Effector CD8-positive, alpha-beta T cell (primary cell): ENCODE data around the gene SPOPL.
"Not testable (repeated sequence)": the region's sequence is repeated elsewhere in the genome, so short reads cannot be mapped to it uniquely, and the experiment has no call there.

Experiments used
- DNase-seq: peaks from one replicate; lab custom pipeline; 2025; lab: John Stamatoyannopoulos, UW

The SPOPL gene

GRCh38 chr2:138494265-138494966 lies 7.2 kb upstream of the SPOPL start:
- no peak for DNase-seq

DNA sequence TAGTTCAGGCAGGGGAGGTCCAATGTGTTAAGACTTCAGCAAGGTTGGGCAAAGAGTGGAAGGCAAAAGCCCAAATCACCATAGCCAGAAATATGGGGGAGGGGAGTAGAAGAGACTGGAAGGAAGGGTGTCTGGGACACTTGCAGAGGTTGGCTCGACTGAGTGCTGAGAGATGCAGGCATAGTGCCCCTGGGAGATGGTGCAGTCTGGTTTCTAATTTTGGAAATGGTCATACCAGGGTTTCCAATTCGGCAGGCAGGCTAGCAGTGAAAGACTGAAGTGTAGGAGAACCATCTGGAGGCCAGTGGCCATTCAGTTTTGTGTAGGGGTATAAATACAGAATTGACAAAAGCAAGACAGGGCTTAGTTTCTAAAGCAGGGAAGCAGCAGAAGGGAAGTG lies 6.2 kb upstream of the SPOPL start:
- DNase-seq = no peak

GRCh38 chr2:138496096-138496651 lies 5.4 kb upstream of the SPOPL start:
- DNase-seq = no peak

DNA sequence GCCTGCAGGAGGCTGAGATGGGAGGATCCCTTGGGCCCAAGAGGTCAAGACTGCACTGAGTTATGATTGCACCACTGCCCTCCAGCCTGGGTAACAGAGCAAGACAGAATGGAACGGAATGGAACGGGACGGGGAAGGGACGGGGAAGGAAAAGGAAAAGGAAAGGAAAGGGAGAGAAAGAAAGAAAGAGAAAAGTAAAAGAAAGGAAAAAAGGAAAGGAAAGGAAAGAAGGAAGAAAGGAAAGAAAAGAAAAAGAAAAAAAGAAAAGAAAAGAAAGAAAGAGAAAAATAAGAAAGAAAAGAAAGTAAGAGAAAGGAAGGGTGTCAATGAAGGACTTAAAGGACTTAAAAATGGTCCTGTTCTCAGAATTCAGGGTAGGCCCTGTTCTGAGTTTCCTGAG lies 4.3 kb upstream of the SPOPL start:
- DNase-seq = no peak

DNA sequence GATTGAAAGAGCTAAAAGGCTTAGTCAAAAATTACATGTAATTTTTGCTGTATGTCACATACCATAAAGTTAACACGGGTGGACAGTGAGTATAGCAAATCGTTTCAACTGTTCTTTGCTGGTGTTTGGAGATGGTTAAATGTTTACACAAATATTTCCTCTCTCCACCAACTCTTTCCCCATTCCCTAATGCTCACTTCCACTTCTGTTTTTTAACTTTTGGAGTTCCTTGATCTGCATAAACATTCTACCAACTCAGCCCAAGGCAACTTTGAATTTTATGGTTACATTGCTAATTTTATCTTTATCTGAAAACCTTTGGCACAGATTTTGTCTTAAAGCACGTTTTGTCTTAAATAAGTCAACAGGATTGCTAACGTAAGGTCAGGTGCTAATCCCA lies 1.9 kb upstream of the SPOPL start:
- DNase-seq = no peak

DNA sequence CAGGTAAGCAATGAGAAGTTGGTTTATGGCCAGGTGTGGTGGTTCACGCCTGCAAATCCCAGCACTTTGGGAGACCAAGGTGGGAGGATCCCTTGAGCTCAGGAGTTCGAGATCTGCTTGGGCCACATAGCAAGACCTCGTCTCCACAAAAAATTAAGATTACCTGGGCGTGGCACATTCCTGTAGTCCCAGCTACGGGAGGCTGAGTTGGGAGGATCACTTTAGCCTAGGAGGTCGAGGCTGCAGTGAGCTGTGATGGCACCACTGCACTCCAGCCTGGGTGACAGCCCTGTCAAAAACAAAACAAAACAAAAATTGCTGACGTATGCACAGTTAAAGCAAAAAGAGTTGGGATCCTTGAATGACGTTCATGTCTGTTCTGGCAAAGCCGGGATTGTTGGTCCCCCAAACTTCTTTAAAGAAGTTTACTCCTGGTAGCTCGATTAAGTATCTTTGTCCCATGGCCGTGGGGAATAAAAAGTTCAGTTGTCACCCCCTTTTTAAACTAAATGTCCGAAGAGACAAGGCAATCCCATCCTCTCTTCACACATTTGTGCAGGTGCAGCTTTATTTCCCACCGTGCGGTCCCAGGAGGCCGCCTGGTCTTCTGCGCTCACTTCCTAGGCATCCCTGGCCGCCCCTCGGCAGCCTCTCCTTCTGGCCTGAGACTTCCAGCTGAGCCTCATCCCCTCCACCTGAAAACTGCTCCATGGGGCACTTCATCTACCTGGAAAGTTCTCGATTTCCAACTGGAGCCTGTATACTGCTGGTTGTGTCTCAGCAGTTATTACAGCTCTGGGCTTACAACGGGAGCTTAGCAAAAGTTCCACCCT lies 762 bp upstream of the SPOPL start:
- DNase-seq = no peak

DNA sequence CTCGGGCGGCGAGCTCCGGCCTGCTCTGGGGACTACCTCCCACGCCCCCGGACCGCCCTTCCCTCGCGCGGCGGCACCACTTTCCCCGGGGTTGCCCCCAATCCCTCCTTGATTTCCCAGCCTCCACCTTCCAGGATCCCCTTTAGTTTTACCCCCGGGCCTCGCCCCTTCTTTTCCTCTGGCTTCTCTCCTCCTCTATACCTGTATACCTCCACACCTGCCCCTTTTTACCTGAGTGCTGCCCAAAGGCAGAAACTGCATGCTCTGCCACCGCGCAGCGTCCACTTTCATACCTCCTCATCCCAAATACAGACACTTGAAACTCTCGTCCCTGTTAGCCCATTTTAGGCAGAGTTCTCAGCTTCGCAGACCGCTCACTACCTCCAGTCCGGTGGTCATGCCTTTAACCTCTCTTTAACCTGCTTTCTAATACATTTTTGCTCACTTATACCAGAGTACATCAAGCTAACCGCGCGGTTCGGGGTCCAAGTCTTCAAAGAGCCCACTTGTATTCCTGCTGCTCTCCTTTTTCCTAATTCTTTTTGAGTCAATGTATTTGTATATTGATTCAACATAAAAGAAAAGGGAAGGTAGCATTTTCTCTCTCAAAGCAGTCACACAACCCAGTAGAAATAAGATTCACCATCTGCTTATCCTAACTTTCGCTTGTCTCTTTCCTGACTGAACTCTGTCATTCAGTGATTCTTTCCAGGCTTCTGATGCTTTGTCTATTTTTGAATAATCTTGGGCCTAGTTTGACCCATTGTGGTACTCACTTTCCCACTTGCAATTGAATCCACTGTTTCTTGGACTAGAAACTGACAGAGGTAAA lies 901 bp downstream of the SPOPL start:
- DNase-seq = no peak

- DNase-seq = no peak
Measured at GRCh38 chr2:138503087-138503442, 1.5 kb downstream of the SPOPL start.

DNA sequence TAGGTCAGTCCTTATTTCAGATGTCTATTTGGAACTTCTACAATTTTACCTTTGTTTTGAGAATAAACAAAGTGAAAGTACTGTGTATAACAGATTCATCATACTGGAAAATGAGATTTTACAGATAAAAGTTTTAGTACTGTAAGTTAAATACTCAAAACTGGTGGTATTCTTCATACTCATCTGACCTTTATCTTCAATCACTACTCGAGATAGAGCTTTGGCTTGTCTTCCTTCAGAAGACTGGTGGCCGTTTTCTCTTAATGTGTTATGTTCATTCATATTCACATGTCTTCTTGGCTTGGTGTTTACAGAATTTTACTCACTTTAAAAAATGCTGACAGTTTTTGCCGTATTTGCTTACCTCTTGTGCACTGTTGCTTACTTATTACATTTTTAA lies 2.1 kb downstream of the SPOPL start:
- DNase-seq = no peak

DNA sequence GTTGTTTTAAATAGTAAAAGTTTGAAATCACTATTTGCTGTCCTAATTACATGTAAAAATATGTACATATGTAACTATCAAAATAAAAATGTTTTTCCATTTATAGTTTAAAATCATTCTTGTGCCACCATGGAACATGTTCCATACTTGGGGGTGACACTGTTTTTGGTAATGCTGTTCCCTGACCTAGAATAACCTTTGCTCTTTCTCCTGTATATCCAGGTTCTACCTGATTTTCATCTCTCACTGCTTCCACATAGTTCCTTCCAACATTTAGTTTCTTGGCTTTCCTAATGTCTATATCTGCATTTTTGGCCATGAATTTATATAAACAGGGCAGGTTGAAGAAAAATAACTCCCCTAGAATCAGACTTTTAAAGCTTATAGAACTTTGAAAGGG lies 2.5 kb downstream of the SPOPL start:
- DNase-seq = no peak

DNA sequence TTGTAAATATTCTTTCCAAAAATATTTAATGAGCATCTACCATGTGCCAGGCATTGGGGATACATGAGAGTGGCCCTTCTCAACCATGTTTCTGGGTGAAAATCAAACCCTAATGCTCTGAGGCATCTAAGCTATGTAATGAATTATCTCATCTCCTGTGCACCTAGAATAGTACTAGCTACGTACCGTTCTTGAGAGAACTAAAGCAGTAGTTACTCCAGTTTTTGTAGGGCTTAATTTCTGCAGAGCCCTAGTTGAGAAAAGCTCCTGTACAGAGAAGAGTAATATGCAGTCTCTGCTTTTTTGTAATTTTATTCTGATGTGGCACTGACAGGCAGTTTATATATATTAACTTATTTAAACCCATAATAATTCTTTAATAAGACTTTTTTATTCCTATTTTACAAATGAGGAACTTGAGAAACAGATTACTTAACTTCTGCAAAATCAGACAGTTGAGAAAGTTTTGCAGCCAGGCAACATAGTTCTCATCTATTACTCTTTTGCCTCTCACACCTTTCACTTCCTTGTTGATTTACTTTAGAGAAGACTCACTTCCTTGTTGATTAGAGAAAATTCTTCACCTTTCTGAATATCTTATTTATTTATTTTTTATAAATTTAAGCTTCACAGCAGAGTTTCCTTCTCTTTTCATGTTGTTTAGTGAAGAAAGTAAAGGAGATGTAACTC lies 3.1 kb downstream of the SPOPL start:
- DNase-seq = no peak

- DNase-seq = no peak
Measured at GRCh38 chr2:138507267-138507666, 5.7 kb downstream of the SPOPL start.

DNA sequence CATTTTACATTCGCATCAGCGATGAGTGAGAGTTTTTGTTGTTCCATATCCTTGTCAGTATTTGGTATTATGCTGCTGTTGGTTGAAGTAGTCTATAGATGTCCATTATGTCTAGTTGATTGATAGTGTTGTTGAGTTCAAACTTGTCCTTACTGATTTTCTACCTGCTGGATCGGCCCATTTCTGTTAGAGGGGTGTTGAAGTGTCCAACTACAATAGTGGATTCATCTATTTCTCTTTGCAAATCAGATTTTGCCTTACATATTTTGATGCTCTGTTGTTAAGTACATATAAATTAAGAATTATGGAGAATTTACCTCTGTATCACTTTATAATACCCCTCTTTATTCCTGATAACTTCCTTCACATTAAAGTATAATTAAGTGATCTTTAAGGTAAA lies 8.7 kb downstream of the SPOPL start:
- DNase-seq = no peak

- DNase-seq = no peak
Measured at GRCh38 chr2:138512672-138513071, 11.1 kb downstream of the SPOPL start.

DNA sequence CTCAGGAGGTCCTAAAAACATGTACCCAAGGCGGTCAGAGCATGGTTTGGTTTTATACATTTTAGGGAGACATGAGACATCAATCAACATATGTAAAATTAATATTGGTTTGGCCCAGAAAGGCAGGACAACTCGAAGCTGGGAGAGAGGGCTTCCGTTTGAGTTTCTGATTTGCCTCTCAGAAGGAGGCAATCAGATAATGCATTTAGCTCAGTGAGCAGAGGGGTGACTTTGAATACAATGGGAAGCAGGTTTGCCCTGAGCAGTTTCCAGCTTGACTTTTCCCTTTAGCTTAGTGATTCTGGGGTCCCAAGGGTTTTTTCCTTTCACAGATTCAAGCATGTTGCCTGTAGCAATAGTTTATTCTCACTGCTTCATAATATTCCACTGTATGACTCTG lies 12.6 kb downstream of the SPOPL start:
- DNase-seq = no peak

GRCh38 chr2:138515092-138515491 lies 13.5 kb downstream of the SPOPL start:
- DNase-seq = no peak

- no peak for DNase-seq
Measured at GRCh38 chr2:138516030-138516704, 14.6 kb downstream of the SPOPL start.

DNA sequence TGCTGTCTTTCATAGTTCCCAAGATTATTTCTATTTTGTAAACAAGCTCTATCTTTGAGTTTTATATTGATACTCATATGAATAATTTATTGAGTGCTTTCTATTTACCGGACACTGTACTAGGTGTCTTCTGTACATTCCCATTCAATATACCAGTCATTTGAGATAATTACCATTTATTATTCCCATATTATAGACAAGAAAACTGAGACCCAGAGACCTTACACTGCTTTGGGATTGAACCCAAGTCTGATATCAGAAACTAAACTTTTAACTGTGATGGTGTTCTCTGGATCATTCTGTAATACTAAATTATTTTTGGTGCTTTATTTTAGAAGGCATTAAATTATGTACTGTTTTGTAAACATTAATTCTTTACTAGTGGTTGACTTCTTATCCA lies 17.3 kb downstream of the SPOPL start:
- DNase-seq = no peak

DNA sequence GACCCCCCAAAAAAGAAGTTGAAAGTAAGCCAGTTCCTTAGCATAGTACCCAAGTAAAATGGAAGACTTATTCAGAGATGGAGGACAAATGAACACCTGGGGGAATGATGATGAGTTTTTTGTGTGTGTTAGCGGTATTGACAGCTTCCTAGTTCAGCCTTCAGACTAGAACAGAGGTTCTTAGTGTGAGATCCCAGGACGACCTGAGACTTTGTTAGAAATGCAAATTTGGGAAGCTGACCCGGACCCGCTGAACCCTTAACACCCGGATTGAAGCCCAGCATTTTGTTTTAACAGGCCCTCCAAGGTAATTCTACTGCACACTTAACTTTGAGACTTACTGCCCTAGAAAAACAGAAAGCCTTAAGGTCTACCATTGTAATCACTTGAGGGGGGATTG lies 20.3 kb downstream of the SPOPL start:
- no peak for DNase-seq

- no peak for DNase-seq
Measured at GRCh38 chr2:138522556-138522955, 21.0 kb downstream of the SPOPL start.

DNA sequence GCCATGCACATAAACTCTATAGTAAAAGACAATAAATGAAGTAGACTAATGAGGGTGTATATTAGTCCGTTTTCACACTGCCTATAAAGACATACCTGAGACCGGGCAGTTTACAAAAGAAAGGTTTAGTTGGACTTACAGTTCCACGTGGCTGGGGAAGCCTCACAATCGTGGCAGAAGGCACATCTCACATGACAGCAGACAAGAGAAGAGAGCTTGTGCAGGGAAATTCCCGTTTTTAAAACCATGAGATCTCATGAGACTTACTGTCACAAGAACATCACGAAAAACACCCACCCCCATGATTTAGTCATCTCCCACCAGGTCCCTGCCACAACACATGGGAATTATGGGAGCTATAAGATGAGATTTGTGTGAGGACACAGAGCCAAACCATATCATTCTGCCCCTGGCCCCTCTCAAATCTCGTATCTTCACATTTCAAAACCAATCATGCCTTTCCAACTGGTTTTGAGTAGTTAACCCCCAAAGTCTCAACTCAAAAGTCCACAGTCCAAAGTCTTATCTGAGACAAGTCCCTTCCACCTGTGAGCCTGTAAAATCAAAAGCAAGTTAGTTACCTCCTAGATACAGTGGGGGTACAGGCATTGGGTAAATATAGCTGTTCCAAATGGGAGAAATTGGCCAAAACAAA lies 21.6 kb downstream of the SPOPL start:
- not testable (repeated sequence) for DNase-seq
